ENCODE data around the gene XPR1.

Gene XPR1

DNA sequence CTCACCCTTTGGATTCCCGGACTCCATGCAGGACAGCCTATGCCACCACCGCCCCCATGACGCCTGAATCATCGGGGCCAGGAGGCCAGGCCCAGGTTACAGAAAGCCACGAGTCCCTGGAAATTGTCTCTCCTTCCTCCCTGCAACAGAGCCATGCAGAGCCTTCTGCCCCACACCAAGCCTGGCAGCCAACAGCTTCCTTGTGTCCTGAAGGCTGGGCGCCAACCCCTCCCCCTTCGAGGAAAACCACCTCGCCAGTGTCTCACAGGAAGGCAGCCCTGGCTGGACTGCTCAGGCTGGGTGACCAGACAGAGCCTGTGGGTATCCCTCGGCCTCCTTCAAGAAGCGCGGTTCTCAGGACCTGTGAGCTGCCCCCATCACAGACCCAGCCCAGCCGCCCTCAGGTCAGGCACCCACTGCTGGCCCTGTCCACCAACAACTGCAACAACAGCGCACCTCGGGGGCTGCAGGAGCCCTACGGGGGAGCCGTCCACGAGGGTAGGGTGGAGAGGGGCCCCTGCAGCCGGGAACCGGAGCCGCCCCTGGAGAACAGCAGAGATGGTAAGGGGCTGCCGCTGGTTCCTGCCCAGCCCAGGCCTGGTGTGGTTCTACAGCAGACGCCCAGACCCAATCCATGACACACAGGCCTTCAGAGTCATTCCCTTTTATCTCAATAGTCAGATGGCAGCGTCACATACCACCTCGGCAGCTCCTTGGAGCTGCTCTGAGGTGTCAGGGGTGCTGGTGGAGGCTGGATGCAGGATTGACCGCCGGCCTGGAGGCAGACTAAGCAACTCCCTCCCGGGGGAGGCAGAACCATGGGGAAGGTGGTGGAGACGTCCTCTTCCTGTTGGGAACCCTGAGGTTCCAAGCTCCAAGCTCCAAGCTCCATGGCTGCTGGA lies 304.5 kb downstream of the XPR1 start:
- no peak for DNase-seq

DNA sequence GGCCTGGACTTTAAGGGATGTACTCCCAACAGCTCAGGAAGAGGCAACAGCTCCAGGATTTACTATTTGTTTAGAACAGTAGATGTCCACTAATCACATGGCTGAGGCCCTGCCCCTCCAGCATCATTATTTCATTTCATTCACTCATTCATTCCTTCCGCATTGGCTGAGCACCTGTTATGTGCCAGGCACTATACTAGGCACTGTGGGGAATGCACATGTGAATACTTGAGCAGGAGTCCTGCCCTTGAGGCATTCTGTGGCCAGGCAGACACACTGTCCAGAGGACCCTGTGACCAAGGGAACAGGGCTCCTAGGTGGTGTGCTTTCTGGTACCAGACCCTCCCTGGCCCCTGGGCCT lies 305.2 kb downstream of the XPR1 start:
- DNase-seq, result no peak

DNA sequence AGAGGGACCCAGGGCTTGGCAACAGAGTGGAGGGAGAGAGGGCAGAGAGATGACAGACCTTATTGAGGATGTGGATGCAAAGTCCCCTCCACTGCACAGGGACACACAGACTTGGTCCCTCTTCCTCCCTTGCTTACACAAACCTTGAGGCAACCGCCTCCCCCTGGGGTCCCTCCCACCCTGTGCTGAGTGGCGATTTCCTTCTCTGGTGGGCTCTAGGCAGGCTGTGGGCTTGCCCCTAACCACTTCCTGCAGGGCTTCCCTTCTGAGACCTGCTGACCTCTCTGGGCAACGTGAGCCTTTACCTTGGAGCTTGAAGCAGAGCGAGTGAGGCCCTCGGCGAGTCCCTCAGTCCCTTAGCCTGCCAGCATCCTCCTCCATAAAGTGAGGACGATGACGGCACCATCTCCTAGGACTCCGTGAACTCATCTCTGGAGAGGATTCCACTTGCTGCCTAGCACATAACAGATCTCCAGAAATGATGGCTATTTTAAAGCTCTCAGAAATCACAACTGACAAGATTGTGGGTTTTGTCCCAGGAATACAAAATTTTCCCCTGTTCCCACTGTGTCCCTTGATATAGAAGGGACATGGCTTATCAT lies 305.9 kb downstream of the XPR1 start:
- no peak for DNase-seq

DNA sequence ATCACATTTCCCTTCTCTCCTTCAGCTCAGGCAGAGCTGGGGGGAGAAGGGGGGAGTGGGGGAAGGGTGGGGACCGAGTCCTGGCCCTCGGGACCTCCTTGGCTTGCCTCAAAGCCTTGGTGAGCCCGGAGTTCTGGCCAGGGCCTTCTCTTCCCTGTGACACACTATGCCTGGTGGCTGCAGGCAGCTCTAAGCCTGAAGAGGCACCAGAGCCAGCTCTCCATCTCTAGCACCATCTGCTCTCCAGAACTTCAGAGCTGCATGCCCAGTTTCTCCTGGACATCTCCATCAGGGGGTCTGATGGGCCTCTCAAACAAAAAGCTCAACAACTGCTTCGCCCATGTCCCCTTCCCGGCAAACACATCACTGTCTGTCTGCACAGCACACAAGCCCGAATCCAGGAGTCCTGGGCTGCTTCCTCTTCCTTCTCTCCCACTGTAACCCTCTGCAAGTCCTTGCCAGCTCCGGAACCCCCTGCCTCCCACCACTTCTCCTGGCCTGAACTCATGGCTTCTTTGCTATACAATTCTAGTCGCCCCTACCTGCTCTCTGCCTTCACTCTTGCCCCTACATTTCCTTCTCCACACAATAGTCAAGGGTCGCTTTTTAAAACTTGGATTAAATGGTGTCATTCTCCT lies 307.4 kb downstream of the XPR1 start:
- DNase-seq, result no peak

DNA sequence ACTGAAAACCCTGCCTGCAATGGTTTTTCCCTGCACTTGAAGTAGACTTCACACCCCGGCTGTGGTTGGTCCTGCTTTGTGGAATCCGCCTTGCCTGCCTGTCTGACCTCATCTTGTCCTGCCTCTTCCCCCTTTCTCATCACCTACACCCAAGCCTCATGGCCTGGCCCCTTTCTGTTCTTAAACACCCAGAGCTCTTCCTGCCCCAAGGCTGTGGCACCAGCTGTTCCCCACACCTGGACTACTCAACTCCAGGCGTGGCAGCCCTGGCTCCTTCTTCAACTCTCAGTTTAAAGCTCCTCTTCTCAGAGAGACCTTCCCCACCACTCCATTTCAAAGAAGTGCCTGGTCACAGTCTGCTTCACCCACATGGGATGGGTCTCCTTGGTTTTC lies 307.9 kb downstream of the XPR1 start:
- no peak for DNase-seq
